Measurements from ENCODE around the gene MTMR4. TPM values are rescaled to one million over a fixed set of nuclear protein-coding genes. Genes with fewer than 3 reads are reported as not detected.

The MTMR4 gene
- total RNA-seq, 2 donors from 2014 or later = 13.9 TPM

DNA sequence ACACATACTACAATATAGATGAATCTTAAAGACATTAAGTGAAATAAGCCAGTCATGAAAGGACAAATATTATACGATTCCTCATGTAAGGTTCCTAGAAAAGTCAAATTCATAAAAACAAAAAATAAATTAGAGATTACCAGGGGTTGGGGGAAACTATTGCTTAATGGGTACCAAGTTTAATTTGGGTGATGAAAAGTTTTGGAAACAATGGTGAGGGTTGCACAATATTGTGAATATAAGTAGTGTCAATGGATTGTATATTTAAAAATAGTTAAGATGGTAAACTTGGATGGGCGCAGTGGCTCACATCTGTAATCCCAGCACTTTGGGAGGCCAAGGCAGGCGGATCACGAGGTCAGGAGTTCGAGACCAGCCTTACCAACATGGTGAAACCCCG, 44.1 kb downstream of the MTMR4 start:
- no peaks in the 10 kb centered on the region for H3K4me1 ChIP-seq
- H3K9me3 ChIP-seq = no peaks in the 10 kb centered on the region
- TF ChIP-seq, protein P1, sequence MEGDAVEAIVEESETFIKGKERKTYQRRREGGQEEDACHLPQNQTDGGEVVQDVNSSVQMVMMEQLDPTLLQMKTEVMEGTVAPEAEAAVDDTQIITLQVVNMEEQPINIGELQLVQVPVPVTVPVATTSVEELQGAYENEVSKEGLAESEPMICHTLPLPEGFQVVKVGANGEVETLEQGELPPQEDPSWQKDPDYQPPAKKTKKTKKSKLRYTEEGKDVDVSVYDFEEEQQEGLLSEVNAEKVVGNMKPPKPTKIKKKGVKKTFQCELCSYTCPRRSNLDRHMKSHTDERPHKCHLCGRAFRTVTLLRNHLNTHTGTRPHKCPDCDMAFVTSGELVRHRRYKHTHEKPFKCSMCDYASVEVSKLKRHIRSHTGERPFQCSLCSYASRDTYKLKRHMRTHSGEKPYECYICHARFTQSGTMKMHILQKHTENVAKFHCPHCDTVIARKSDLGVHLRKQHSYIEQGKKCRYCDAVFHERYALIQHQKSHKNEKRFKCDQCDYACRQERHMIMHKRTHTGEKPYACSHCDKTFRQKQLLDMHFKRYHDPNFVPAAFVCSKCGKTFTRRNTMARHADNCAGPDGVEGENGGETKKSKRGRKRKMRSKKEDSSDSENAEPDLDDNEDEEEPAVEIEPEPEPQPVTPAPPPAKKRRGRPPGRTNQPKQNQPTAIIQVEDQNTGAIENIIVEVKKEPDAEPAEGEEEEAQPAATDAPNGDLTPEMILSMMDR (IDR thresholded peaks at IDR 0.05) = no peak
- H3K27me3 ChIP-seq = no peaks in the 10 kb centered on the region
- H3K4me3 ChIP-seq = no peak overlapping the region
- no peaks in the 10 kb centered on the region for H3K36me3 ChIP-seq
- no peak overlapping the region for H3K27ac ChIP-seq
- no peak for DNase-seq (ENCODE audit: low spot score)

DNA sequence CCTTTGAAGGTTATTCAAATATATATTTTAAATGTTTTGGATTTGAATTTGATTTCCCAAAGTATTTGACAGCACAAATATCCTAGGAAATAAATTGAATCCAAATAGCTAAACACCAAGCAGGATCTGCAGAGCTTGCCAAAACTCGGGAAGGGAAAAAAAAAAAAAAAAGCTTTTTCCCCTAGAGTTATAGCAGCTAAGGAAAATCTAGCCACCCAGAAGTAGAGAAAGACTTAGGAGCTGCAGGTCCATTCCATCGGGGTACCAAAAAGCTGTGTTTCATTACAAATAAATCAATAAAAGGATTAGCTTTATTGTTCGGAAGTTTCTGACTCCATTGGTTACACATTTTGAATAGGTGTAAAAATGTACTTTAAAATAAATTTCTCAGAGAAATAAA, 45.5 kb downstream of the MTMR4 start:
- no peak overlapping the region for H3K4me3 ChIP-seq
- TF ChIP-seq, protein P1 (IDR thresholded peaks at IDR 0.05) = no peak

DNA sequence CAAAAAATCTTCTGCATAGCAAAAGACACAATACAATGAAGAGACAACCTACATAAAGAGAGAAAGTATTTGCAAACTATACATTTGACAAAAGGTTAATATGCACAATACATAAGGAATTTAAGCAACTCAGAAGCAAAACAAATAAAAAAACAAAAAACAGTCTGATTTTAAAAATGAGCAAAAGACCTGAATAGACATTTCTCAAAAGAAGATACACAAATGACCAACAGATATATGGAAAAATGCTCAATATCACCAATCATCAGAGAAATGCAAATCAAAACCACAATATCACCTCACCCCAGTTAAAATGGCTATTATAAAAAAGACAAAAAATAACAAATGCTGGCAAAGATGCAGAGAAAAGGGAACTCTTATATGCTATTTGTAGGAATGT, 58.9 kb downstream of the MTMR4 start:
- TF ChIP-seq, protein P1 (IDR thresholded peaks at IDR 0.05) = no peak
- Histone ChIP-seq H3K36me3 (no peaks in the 10 kb centered on the region), H3K27ac (no peak overlapping the region), H3K4me3 (no peak overlapping the region), H3K9me3 (peaks cover 0 to 4% of the 10 kb centered on the region in 2 donors), H3K27me3 (no peaks in the 10 kb centered on the region), H3K4me1 (no peaks in the 10 kb centered on the region)
- DNase-seq (ENCODE audit: low spot score) = no peak

More for the DNA sequence above, 45.5 kb downstream of the MTMR4 start:
- Histone ChIP-seq H3K27ac (no peak overlapping the region), H3K27me3 (no peaks in the 10 kb centered on the region), H3K4me1 (no peaks in the 10 kb centered on the region), H3K9me3 (no peaks in the 10 kb centered on the region), H3K36me3 (no peaks in the 10 kb centered on the region)
- no peak for DNase-seq (ENCODE audit: low spot score)

DNA sequence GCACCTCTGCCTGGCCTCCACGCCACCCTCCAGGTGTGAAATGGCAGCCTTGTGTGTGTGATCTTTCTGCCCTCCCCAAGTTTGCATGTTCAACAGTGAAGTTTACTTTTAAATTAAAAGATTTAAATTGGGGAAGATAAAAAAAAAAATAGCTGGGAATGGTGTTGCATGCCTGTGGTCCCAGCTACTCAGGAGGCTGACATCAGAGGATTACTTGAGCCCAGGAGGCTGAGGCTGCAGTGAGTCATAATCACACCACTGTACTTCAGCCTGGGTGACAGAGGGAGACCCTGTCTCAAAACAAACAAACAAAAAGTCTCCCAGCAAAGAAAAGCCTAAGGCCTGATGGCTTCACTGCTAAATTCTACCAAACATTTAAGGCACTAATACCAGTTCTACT, 61.7 kb downstream of the MTMR4 start:
- TF ChIP-seq, protein P1 (IDR thresholded peaks at IDR 0.05) = no peak
- Histone ChIP-seq H3K4me3 (no peak overlapping the region), H3K36me3 (no peaks in the 10 kb centered on the region), H3K27ac (no peak overlapping the region), H3K4me1 (no peaks in the 10 kb centered on the region), H3K9me3 (peaks cover 0 to 4% of the 10 kb centered on the region in 2 donors), H3K27me3 (no peaks in the 10 kb centered on the region)
- no peak for DNase-seq (ENCODE audit: low spot score)

DNA sequence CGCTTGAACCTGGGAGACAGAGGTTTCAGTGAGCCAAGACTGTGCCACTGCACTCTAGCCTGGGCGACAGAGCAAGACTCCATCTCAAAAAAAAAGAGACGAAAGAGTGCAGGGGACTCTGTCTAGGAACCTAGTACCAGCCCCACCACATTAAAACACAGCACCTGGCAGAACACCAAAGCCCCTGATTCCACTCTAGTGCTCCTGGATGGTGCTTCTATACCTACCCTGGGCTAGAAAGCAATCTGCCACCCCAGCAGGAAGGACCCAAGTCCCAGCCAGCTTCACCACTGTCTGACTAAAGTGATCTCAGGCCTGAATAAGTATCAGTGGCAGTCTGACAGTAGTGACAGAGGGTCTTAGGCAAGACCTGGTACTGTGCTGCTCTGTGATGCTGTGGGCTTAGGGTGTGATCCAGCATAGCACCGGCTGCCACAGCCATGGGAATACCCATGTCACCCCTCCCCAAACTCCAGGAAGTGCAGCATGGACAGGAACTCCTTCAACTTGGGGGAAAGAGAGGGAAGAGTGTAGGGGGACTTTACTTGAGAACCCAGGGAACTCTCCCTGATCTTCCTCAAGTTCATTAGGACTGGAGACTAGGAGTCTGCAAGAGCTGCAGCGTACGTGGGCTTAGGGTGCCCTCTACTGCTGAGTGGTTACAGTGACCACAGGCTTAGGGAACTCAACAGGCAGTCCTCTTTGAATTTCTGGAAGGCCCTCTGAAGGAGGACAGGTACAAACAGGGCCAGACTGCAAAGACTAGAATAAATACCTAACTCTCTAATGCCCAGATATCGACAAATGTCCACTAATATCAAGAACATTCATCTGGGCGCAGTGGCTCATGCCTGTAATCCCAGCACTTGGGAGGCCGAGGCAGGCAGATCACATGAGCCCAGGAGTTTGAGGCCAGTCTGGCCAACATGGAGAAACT, 67.1 kb downstream of the MTMR4 start:
- H3K4me1 ChIP-seq = no peaks in the 10 kb centered on the region
- TF ChIP-seq, protein P1 (IDR thresholded peaks at IDR 0.05) = peak in 1 of 2 donors; percentile 61
- no peaks in the 10 kb centered on the region for H3K36me3 ChIP-seq
- no peak overlapping the region for H3K4me3 ChIP-seq
- DNase-seq (ENCODE audit: low spot score) = no peak
- no peak overlapping the region for H3K27ac ChIP-seq
- H3K27me3 ChIP-seq = no peaks in the 10 kb centered on the region
- H3K9me3 ChIP-seq = peaks cover 0 to 5% of the 10 kb centered on the region in 2 donors
